ENCODE measurements around the gene NAA40.

DNA sequence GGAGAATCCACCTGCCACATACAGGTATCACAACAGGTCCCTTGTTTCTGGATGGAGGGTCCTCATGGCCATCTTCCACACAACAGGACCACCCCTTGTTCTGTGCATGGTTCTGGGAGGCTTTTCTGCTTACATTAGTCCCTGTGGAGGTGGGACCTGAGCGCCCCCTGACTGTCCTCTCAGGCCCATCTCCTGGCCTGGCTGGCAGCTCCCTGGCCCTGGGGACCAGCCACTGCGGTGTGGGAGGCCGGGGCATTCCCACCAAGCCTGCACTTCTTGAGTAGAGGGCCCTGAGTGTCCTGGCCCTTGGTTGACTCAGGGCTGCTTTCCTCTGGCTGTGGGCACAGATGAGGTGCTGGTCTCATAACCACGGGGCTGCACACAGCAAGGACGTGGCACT lies 40.6 kb downstream of the NAA40 start:
- TF ChIP-seq, protein P1, sequence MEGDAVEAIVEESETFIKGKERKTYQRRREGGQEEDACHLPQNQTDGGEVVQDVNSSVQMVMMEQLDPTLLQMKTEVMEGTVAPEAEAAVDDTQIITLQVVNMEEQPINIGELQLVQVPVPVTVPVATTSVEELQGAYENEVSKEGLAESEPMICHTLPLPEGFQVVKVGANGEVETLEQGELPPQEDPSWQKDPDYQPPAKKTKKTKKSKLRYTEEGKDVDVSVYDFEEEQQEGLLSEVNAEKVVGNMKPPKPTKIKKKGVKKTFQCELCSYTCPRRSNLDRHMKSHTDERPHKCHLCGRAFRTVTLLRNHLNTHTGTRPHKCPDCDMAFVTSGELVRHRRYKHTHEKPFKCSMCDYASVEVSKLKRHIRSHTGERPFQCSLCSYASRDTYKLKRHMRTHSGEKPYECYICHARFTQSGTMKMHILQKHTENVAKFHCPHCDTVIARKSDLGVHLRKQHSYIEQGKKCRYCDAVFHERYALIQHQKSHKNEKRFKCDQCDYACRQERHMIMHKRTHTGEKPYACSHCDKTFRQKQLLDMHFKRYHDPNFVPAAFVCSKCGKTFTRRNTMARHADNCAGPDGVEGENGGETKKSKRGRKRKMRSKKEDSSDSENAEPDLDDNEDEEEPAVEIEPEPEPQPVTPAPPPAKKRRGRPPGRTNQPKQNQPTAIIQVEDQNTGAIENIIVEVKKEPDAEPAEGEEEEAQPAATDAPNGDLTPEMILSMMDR (IDR thresholded peaks at IDR 0.05; ENCODE audit: insufficient read depth, low read length), result no peak
- no peak for TF ChIP-seq POLR2AphosphoS5 (IDR thresholded peaks at IDR 0.05; ENCODE audit: low read depth)
- TF ChIP-seq, protein P2, sequence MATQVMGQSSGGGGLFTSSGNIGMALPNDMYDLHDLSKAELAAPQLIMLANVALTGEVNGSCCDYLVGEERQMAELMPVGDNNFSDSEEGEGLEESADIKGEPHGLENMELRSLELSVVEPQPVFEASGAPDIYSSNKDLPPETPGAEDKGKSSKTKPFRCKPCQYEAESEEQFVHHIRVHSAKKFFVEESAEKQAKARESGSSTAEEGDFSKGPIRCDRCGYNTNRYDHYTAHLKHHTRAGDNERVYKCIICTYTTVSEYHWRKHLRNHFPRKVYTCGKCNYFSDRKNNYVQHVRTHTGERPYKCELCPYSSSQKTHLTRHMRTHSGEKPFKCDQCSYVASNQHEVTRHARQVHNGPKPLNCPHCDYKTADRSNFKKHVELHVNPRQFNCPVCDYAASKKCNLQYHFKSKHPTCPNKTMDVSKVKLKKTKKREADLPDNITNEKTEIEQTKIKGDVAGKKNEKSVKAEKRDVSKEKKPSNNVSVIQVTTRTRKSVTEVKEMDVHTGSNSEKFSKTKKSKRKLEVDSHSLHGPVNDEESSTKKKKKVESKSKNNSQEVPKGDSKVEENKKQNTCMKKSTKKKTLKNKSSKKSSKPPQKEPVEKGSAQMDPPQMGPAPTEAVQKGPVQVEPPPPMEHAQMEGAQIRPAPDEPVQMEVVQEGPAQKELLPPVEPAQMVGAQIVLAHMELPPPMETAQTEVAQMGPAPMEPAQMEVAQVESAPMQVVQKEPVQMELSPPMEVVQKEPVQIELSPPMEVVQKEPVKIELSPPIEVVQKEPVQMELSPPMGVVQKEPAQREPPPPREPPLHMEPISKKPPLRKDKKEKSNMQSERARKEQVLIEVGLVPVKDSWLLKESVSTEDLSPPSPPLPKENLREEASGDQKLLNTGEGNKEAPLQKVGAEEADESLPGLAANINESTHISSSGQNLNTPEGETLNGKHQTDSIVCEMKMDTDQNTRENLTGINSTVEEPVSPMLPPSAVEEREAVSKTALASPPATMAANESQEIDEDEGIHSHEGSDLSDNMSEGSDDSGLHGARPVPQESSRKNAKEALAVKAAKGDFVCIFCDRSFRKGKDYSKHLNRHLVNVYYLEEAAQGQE (IDR thresholded peaks at IDR 0.05; ENCODE audit: insufficient replicate concordance, low read depth), result no peak
- no peak for TF ChIP-seq GABPA (IDR thresholded peaks at IDR 0.05; ENCODE audit: low read depth)

Data from HL-60 (cell line).